ENCODE data around the gene GRID1. TPM values are rescaled to one million over a fixed set of nuclear protein-coding genes. Genes with fewer than 3 reads are reported as not detected.

GRID1 gene
- total RNA-seq, 1 donor from 2014 or later = not detected

DNA sequence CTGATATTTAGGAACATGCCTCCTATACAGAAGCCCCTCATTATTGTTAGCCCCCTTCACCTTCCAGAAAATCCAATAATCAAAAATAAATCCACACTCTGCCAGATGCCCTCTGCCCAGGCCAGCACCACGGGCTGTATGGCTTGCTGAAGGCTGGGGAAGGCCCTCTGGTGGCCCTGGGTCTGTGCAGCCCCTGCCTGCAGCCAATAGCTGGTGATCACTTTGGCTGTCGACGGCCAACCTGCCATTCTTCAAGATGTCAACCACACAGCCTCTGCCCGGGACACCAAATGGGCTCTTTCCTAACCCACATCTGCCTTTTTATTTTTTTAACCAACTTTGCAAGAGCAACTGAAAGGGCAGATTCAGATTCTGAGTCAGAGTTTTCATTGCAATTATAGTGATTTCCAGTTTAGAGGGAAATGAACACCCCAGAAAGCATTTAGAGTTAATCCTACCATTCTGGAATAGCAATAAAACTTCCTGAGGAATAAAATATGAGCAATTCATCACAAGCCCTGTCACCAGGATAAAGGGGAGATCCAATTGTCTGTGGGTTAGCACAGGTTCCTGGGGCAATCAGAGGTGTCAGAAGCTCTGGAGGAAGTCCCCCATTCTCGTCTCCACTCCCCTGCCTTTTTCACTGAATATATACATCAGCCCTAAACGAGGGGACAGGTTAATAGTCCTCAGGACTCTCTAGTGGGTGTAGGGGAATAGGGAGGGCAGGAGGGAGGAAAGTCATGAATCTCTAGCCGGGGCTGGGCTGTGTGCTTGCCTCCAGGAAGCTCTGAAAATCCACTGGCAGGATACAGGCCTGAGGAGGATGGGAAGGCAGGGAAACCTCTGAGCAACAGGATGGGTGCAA is 211.3 kb downstream of the GRID1 start:
- TF ChIP-seq, protein P1, sequence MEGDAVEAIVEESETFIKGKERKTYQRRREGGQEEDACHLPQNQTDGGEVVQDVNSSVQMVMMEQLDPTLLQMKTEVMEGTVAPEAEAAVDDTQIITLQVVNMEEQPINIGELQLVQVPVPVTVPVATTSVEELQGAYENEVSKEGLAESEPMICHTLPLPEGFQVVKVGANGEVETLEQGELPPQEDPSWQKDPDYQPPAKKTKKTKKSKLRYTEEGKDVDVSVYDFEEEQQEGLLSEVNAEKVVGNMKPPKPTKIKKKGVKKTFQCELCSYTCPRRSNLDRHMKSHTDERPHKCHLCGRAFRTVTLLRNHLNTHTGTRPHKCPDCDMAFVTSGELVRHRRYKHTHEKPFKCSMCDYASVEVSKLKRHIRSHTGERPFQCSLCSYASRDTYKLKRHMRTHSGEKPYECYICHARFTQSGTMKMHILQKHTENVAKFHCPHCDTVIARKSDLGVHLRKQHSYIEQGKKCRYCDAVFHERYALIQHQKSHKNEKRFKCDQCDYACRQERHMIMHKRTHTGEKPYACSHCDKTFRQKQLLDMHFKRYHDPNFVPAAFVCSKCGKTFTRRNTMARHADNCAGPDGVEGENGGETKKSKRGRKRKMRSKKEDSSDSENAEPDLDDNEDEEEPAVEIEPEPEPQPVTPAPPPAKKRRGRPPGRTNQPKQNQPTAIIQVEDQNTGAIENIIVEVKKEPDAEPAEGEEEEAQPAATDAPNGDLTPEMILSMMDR (IDR thresholded peaks at IDR 0.05) = no peak

DNA sequence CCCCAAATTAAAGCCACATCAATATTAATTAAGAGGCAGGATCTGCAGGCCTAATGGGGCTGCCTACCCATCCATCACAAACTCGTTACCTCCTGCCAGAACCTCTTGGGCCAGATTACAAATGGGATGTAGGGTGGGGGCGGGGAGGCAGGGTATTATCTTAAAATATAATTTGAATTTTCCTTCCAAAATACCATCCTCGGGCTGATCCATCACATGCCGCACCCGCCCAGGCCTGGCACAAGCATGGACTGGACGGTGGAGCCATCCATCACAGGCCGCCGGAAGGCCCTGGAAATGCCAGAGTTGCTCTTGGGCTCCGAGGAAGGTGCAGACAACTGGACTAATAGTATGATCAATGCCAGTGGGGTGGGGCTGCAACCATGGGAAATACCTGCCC is 212.8 kb downstream of the GRID1 start:
- H3K4me3 Mint-ChIP-seq = no peak overlapping the region
- DNase-seq (no peak), ATAC-seq (ENCODE audit: low read depth) (no peak)
- peaks cover 4% of the 10 kb centered on the region for H3K27me3 Mint-ChIP-seq
- no peaks in the 10 kb centered on the region for H3K36me3 Mint-ChIP-seq (ENCODE audit: low read depth)
- no peaks in the 10 kb centered on the region for H3K9me3 Mint-ChIP-seq
- no peaks in the 10 kb centered on the region for H3K4me1 Mint-ChIP-seq
- TF ChIP-seq, protein P1 (IDR thresholded peaks at IDR 0.05) = no peak
- intact Hi-C loops (cut with micrococcal nuclease) = no loop called here
- no peak overlapping the region for H3K27ac Mint-ChIP-seq
- CTCF ChIA-PET = no interaction called here
- POLR2A ChIA-PET = no interaction called here

More for the DNA sequence above, 211.3 kb downstream of the GRID1 start:
- Mint-ChIP-seq H3K27me3 (peaks cover 4% of the 10 kb centered on the region), H3K9me3 (no peaks in the 10 kb centered on the region), H3K27ac (no peak overlapping the region), H3K4me3 (no peak overlapping the region), H3K4me1 (no peaks in the 10 kb centered on the region), H3K36me3 (ENCODE audit: low read depth) (no peaks in the 10 kb centered on the region)
- ATAC-seq (ENCODE audit: low read depth) (no peak), DNase-seq (no peak)
- ChIA-PET CTCF (no interaction called here), POLR2A (no interaction called here)
- intact Hi-C loops (cut with micrococcal nuclease) = no loop called here

GRCh38 chr10:86152911-86153310 is 213.7 kb downstream of the GRID1 start:
- TF ChIP-seq, protein P1 (IDR thresholded peaks at IDR 0.05) = no peak
- ATAC-seq (ENCODE audit: low read depth) (no peak), DNase-seq (no peak)
- Mint-ChIP-seq H3K4me1 (no peaks in the 10 kb centered on the region), H3K4me3 (no peak overlapping the region), H3K27ac (no peak overlapping the region), H3K36me3 (ENCODE audit: low read depth) (no peaks in the 10 kb centered on the region), H3K9me3 (no peaks in the 10 kb centered on the region), H3K27me3 (peaks cover 4% of the 10 kb centered on the region)
- ChIA-PET POLR2A (no interaction called here), CTCF (no interaction called here)
- intact Hi-C loops (cut with micrococcal nuclease) = no loop called here

DNA sequence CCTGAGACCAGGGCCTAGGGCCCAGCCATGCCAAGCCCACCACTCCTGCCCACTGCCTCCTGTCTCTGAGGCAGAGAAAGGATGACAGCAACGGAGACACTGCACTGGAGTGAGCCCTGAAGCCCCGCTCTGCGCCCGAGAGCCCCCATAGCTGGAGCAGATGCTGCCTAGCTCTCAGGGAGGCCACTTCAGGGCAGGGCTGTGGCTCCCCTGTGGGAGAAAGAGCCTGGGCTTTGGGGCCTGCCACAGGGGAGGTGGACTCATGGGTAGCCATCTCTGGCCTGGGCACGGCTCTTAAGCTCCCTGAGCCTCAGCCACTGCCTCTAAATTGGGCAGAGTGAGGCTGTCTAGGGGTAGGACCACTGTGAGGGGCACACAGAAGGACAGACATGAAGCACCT is 214.2 kb downstream of the GRID1 start:
- Mint-ChIP-seq H3K36me3 (ENCODE audit: low read depth) (no peaks in the 10 kb centered on the region), H3K4me3 (no peak overlapping the region), H3K9me3 (no peaks in the 10 kb centered on the region), H3K27me3 (peaks cover 4% of the 10 kb centered on the region), H3K27ac (no peak overlapping the region), H3K4me1 (no peaks in the 10 kb centered on the region)
- ChIA-PET CTCF (no interaction called here), POLR2A (no interaction called here)
- TF ChIP-seq, protein P1 (IDR thresholded peaks at IDR 0.05) = no peak
- DNase-seq (no peak), ATAC-seq (ENCODE audit: low read depth) (no peak)
- intact Hi-C loops (cut with micrococcal nuclease) = no loop called here

DNA sequence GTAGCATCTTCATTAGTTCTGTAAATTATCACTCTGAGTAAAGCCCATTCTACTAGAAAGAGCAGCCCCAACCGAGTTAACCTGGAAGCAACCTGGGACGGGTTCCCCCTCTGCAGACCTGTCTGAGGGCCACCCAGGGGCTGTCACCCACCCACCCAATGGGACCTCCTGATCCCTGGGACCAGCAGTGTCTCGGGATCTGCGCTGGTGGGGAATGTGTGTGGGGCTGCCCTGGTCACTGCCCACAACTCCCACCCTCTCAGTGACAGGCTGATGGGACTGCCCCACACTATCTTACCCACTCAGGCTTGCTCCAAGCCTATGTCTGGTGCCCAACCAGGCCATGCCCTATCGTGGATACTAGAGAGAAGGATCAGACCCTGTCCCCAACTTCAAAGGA is 215.0 kb downstream of the GRID1 start:
- intact Hi-C loops (cut with micrococcal nuclease) = no loop called here
- DNase-seq (no peak), ATAC-seq (ENCODE audit: low read depth) (no peak)
- H3K36me3 Mint-ChIP-seq (ENCODE audit: low read depth) = no peaks in the 10 kb centered on the region
- TF ChIP-seq, protein P1 (IDR thresholded peaks at IDR 0.05) = no peak
- no peaks in the 10 kb centered on the region for H3K4me1 Mint-ChIP-seq
- no peak overlapping the region for H3K27ac Mint-ChIP-seq
- POLR2A ChIA-PET = no interaction called here
- no peak overlapping the region for H3K4me3 Mint-ChIP-seq
- CTCF ChIA-PET = no interaction called here
- no peaks in the 10 kb centered on the region for H3K9me3 Mint-ChIP-seq
- H3K27me3 Mint-ChIP-seq = peaks cover 4% of the 10 kb centered on the region

Measured in activated B cell treated with CpG ODN at 0.5 μM for 24 hours (primary cell).